ENCODE measurements around the gene FURIN. TPM values are rescaled to one million over a fixed set of nuclear protein-coding genes. Genes with fewer than 3 reads are reported as not detected.

The FURIN gene
- polyA plus RNA-seq, 1 experiment = 30.9 TPM

DNA sequence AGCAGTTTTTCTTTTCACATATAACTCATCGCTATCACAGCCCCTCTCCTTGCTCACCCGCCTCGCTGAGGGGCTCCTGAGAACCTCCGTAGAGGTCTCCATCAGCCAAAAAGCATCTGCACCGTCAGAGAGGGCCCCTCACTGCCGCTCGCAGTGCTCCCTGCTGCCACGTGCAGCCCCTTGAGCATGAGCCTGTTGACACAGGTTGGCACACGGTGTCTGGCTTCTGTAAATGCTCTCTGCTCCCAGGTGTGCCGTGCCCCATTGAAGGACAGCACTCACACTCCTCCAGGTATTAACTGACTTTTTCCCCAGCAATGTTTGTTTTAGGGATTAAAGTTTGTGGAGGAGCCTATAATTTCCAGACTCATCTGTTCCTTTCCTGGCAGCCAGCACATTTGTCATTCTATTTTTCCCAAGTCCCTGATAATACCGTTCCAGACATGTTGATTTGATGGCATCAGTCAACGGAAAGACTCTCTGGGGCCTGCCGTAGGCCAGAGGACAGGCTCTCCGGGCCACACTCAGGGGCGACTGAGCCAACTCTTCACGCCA lies 2.1 kb upstream of the FURIN start:
- CTCF ChIA-PET = interaction anchor here (3.6 kb wide), 1 partner anchor 20 kb away, joined by 12 read pairs; no protein-coding TSS in a partner anchor
- no peaks in the 10 kb centered on the region for H3K27me3 ChIP-seq (ENCODE audit: control insufficient read depth, insufficient read depth, low read length)
- no peak overlapping the region for H3K4me3 ChIP-seq (ENCODE audit: low read depth, low read length)
- TF ChIP-seq, protein P1, sequence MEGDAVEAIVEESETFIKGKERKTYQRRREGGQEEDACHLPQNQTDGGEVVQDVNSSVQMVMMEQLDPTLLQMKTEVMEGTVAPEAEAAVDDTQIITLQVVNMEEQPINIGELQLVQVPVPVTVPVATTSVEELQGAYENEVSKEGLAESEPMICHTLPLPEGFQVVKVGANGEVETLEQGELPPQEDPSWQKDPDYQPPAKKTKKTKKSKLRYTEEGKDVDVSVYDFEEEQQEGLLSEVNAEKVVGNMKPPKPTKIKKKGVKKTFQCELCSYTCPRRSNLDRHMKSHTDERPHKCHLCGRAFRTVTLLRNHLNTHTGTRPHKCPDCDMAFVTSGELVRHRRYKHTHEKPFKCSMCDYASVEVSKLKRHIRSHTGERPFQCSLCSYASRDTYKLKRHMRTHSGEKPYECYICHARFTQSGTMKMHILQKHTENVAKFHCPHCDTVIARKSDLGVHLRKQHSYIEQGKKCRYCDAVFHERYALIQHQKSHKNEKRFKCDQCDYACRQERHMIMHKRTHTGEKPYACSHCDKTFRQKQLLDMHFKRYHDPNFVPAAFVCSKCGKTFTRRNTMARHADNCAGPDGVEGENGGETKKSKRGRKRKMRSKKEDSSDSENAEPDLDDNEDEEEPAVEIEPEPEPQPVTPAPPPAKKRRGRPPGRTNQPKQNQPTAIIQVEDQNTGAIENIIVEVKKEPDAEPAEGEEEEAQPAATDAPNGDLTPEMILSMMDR (IDR thresholded peaks at IDR 0.05; ENCODE audit: insufficient read depth, low read depth, low read length) = no peak
- no peaks in the 10 kb centered on the region for H3K36me3 ChIP-seq (ENCODE audit: control insufficient read depth, insufficient read depth, low read length)
- POLR2A ChIA-PET = no interaction called here
- DNase-seq (ENCODE audit: low read depth) = no peak

DNA sequence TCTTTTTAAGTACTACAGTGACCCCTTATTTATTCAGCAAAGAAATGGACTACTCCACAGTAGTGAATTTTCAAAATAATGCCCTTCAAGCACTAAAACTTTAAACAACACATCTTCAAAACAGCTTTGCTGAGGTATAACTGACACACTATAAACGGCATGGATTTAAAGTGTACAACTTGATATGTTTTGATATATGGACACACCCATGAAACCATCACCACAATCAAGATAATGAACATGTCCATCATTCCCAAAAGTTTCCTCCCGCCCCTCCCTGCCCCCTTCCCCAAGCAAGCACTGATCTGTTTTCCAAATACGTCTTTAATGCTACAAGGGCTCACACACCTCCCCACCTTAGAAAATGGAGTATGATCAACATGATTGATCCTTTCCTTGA lies 1.6 kb upstream of the FURIN start:
- TF ChIP-seq, protein P1 (IDR thresholded peaks at IDR 0.05; ENCODE audit: insufficient read depth, low read depth, low read length) = no peak
- CTCF ChIA-PET = interaction anchor here (0.6 to 1.2 kb wide), 2 partner anchors 9 to 1269 kb away, joined by 3 read pairs; no protein-coding TSS in a partner anchor
- Histone ChIP-seq H3K4me3 (ENCODE audit: low read depth, low read length) (no peak overlapping the region), H3K36me3 (ENCODE audit: control insufficient read depth, insufficient read depth, low read length) (no peaks in the 10 kb centered on the region), H3K27me3 (ENCODE audit: control insufficient read depth, insufficient read depth, low read length) (no peaks in the 10 kb centered on the region)
- no peak for DNase-seq (ENCODE audit: low read depth)
- POLR2A ChIA-PET = no interaction called here

- CTCF ChIA-PET = no interaction called here
- TF ChIP-seq, protein P1 (IDR thresholded peaks at IDR 0.05; ENCODE audit: insufficient read depth, low read depth, low read length) = no peak
- POLR2A ChIA-PET = no interaction called here
These were observed 753 bp downstream of the FURIN start for GRCh38 chr15:90869140-90869541.

GRCh38 chr15:90869601-90870353 lies 1.4 kb downstream of the FURIN start:
- H3K4me3 ChIP-seq (ENCODE audit: low read depth, low read length) = no peak overlapping the region
- POLR2A ChIA-PET = no interaction called here

More at GRCh38 chr15:90869140-90869541, 753 bp downstream of the FURIN start:
- DNase-seq (ENCODE audit: low read depth) = no peak
- Histone ChIP-seq H3K4me3 (ENCODE audit: low read depth, low read length) (no peak overlapping the region), H3K36me3 (ENCODE audit: control insufficient read depth, insufficient read depth, low read length) (peaks cover 1% of the 10 kb centered on the region; the same call in 1 of the 2 replicates), H3K27me3 (ENCODE audit: control insufficient read depth, insufficient read depth, low read length) (no peaks in the 10 kb centered on the region)

More at GRCh38 chr15:90869601-90870353, 1.4 kb downstream of the FURIN start:
- Histone ChIP-seq H3K27me3 (ENCODE audit: control insufficient read depth, insufficient read depth, low read length) (no peaks in the 10 kb centered on the region), H3K36me3 (ENCODE audit: control insufficient read depth, insufficient read depth, low read length) (peaks cover 1% of the 10 kb centered on the region; the same call in 1 of the 2 replicates)
- CTCF ChIA-PET = interaction anchor here (0.6 to 2.3 kb wide), 2 partner anchors 16 to 96 kb away, joined by 3 to 10 read pairs; no protein-coding TSS in a partner anchor
- TF ChIP-seq, protein P1 (IDR thresholded peaks at IDR 0.05; ENCODE audit: insufficient read depth, low read depth, low read length) = no peak
- DNase-seq (ENCODE audit: low read depth) = no peak

All from BJ (cell line).